HFF-Myc (cell line): ENCODE results near the gene MICU1.
"Not testable (repeated sequence)": the region's sequence is repeated elsewhere in the genome, so short reads cannot be mapped to it uniquely, and the experiment has no call there.

Source experiments
- DNase-seq: peaks from one replicate; pipeline ENCODE4 v3.0.0-alpha.2; 2011; ENCODE audit warnings: low read depth; ENCODE audit errors: extremely low read depth
- H3K4me3 ChIP-seq: replicated peaks from 2 replicates; pipeline ENCODE4 v1.5.1; 2011; ENCODE audit warnings: low read depth, mild to moderate bottlenecking, control low read depth, low read length
- TF ChIP-seq, protein P1 (sequence below): IDR thresholded peaks from 2 replicates; pipeline ENCODE4 v1.5.1; 2012; ENCODE audit warnings: mild to moderate bottlenecking, low read depth, low read length, control low read depth; ENCODE audit errors: missing control alignments

Gene MICU1

DNA sequence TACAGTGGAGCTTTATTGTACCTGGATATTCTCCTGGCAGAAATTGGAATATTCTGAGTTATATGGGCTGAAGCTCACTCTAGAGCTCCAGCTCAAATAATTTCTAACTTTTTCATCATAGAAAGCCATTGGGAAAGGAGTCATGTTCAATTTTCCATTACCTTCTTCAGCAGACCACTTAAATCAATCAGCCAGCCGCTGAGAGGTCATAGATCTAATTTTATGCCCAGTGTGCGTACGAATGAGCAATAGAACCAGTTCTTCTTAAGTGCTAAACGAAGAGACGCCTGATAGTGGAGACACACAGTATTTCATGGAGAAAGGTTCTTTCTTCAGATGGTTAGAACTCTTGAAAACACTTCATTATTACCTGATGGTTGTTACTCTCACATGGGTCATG, 236.2 kb downstream of the MICU1 start:
- TF ChIP-seq, protein P1, sequence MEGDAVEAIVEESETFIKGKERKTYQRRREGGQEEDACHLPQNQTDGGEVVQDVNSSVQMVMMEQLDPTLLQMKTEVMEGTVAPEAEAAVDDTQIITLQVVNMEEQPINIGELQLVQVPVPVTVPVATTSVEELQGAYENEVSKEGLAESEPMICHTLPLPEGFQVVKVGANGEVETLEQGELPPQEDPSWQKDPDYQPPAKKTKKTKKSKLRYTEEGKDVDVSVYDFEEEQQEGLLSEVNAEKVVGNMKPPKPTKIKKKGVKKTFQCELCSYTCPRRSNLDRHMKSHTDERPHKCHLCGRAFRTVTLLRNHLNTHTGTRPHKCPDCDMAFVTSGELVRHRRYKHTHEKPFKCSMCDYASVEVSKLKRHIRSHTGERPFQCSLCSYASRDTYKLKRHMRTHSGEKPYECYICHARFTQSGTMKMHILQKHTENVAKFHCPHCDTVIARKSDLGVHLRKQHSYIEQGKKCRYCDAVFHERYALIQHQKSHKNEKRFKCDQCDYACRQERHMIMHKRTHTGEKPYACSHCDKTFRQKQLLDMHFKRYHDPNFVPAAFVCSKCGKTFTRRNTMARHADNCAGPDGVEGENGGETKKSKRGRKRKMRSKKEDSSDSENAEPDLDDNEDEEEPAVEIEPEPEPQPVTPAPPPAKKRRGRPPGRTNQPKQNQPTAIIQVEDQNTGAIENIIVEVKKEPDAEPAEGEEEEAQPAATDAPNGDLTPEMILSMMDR = no peak
- DNase-seq = no peak
- H3K4me3 ChIP-seq = no peak overlapping the region

DNA sequence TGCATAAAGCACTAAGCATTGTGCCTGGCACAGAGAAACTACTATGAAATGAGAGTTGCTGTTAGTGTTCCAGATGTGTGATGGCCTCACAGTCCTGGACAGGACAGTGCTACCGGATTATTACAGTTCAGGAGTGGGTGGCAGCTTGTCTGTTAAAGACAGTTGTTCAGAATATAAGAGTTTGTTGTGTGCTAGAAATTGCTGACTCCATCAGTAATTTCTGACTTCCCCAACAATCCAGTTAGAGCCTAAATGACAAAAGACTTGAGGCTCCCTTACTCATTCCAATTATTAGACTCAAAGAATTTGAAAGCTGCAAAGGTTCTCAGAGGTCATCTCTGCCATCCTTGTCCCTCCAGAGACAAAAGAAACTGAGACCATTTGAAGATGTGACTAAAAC, 236.9 kb downstream of the MICU1 start:
- no peak for DNase-seq
- TF ChIP-seq, protein P1 = no peak
- H3K4me3 ChIP-seq = no peak overlapping the region

DNA sequence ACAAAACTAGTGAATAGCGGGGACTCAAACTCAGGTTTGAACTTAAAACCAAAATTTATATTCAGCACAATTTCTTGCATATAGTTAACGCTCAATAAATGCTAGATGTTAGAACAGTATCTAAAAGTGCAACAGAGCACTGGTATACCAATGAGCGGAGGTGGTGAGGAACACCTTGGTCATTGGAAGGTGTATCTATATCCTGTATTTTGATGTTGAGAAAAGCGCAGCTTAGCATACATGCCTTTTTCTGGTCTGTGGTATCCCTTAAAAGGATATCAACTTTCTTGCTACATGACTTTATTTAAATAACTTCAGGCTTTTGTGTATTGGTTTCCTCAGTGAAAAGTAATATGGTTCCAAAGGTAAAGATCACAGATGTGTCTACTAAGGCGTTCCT, 237.8 kb downstream of the MICU1 start:
- no peak for DNase-seq
- H3K4me3 ChIP-seq = no peak overlapping the region
- TF ChIP-seq, protein P1 = no peak

DNA sequence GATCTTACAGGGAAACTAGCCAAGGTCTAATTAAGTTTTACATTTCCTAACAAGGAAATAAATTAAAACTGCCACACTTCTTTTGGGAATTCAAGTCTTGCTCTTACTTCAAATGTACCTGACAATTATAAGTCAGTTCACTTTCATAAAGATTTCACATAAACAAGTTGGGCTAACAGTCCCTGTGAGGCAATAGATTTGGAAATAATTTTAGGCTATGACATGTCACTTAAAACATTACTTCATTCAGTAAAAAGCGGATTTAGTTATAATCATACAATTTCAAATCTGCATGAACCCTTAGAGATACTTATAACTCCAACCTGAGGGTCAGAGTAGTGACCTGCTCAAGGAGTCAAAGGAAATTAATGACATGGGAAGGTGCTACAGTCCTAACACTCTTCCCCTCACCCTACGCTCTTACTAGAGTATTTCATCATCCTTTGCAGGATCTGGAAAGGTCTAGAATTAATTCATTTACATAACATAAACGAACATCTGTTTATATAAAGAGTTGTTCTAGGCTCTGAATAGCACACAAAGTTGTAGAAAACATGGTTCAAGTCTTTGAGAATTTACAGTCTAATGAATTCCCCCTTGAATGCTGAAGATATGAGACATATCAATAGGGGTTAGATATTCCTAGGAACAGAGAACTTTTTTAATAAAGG, 238.8 kb downstream of the MICU1 start:
- H3K4me3 ChIP-seq = no peak overlapping the region
- TF ChIP-seq, protein P1 = no peak
- DNase-seq = no peak

DNA sequence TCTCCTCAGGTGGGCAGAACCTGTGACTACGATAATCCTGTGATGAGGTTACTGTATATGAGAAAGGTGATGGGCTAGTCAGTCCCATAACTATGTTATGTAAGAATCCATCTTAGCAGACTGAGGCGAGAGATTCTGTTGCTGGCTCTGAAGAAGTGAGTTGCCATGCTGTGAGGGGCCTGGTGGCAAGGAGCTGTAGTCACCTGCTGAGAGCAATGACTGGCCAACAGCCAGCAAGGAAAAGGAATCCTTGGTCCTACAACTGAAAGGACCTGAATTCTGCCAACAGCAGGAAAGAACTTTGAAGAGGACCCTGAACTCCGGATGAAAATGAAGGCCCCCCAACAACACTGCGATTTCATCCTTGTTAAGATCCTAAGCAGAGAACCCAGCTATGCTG, 240.2 kb downstream of the MICU1 start:
- TF ChIP-seq, protein P1 = no peak
- DNase-seq = no peak
- H3K4me3 ChIP-seq = no peak overlapping the region

DNA sequence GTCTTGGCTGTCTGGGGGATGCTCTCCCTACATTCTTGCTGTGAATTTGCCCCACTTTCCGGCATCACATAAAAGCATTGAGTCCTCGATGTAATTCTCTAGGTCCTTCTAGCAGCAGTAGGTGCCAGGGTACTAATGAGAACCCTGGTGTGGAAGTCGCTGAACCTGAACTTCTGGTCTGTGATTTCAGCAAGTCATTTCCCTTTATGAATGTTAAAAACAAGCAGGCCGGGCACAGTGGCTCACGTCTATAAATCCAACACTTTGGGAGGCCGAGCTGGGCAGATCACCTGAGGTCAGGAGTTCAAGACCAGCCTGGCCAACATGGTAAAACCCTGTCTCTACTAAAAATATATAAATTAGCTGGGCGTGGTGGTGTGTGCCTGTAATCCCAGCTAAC, 240.9 kb downstream of the MICU1 start:
- H3K4me3 ChIP-seq, DNase-seq: not testable (repeated sequence)

DNA sequence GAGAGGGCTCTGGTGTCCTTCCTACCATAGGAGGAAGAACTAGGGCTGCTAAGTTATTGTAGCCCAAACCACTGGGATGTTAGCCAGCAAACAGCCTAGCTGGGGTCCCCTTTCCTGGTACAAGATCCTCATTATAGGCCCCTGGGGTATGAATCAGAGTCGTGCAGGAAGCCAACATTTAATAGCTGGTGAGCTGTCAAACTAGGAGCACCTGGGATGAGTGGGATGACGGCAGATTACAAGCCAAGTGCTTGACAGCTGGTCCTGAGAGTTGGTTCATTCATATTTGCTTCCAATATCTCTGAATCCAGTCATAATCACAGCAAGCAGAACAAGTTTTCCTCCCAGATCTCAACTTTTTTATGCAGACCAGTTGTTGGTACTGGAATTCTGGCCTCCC, 246.1 kb downstream of the MICU1 start:
- DNase-seq = no peak
- H3K4me3 ChIP-seq = no peak overlapping the region
- TF ChIP-seq, protein P1 = no peak
